ENCODE data around the gene EFCAB9.

DNA sequence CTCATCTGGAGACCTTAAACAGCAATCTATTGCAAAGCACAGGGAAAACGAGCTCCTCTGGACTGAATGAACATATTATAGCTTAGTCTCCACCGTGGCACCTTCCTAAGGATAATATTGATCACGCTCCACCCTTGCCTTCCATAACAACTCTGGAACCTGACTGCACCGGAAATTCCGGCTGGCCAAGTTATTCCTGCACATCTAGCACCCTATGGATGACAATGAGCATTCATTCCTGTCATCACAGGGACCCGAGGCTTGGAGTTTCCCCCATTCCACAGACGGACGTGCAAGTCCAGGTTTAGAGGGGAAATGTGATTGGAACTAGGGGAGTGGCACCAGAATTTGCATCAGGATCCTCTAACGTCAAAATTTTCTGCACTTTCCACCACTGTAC lies 33.5 kb upstream of the EFCAB9 start:
- TF ChIP-seq, protein P1, sequence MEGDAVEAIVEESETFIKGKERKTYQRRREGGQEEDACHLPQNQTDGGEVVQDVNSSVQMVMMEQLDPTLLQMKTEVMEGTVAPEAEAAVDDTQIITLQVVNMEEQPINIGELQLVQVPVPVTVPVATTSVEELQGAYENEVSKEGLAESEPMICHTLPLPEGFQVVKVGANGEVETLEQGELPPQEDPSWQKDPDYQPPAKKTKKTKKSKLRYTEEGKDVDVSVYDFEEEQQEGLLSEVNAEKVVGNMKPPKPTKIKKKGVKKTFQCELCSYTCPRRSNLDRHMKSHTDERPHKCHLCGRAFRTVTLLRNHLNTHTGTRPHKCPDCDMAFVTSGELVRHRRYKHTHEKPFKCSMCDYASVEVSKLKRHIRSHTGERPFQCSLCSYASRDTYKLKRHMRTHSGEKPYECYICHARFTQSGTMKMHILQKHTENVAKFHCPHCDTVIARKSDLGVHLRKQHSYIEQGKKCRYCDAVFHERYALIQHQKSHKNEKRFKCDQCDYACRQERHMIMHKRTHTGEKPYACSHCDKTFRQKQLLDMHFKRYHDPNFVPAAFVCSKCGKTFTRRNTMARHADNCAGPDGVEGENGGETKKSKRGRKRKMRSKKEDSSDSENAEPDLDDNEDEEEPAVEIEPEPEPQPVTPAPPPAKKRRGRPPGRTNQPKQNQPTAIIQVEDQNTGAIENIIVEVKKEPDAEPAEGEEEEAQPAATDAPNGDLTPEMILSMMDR (IDR thresholded peaks at IDR 0.05; ENCODE audit: low read length) = no peak
- TF ChIP-seq EZH2 (optimal IDR thresholded peaks at IDR 0.05; ENCODE audit: low read depth, low read length) = no peak
- no peak for TF ChIP-seq EZH2phosphoT487 (IDR thresholded peaks at IDR 0.05; ENCODE audit: low read length)

Measured in MM.1S (cell line).